Ovary (tissue), 9 donors: ENCODE results near the gene HLA-DOB. TPM values are rescaled to one million over a fixed set of nuclear protein-coding genes. Genes with fewer than 3 reads are reported as not detected.

ENCODE experiments used
- DNase-seq, 5 donors: peaks; one replicate each; pipeline ENCODE4 v3.0.0-alpha.2; 2019 to 2020
- H3K27ac ChIP-seq, 2 donors: fragments of 200-600 bp; one replicate each; pipeline versions ENCODE4 v1.5.1 to v1.8.0; 2019 to 2022
- H3K27me3 ChIP-seq: fragments of 200-600 bp; one replicate; pipeline ENCODE4 v1.8.0; 2022
- H3K36me3 ChIP-seq: fragments of 200-600 bp; sonication (generic); one replicate; pipeline ENCODE4 v1.5.1; 2019
- H3K4me1 ChIP-seq: one replicate; pipeline ENCODE4 v1.8.1; 2013; ENCODE audit warnings: mild to moderate bottlenecking, moderate library complexity; ENCODE audit not compliant: insufficient read depth
- H3K4me3 ChIP-seq: fragments of 200-600 bp; sonication (generic); one replicate; pipeline ENCODE4 v1.5.1; 2017
- H3K9me3 ChIP-seq, 2 donors: fragments of 200-600 bp in 1 of 2; sonication (generic) in 1 of 2; one replicate each; pipeline versions ENCODE4 v1.5.1 to v1.8.1; 2013 to 2019; ENCODE audit warnings: mild to moderate bottlenecking in 1 of 2, moderate library complexity in 1 of 2
- EP300 ChIP-seq: sonication (generic); formaldehyde crosslinking; IDR thresholded peaks from one replicate; pipeline ENCODE4 v1.6.1; 2017; ENCODE audit warnings: antibody characterized with exemption
- POLR2A ChIP-seq: fragments of 450-650 bp; IDR thresholded peaks from one replicate; pipeline ENCODE4 v1.6.1; 2017; ENCODE audit warnings: antibody characterized with exemption, mild to moderate bottlenecking, moderate library complexity
- WGBS, 3 donors: extraction: QIAGEN DNeasy Blood & Tissue Kit in 1 of 3; methylation state at CpG; one replicate each; pipeline versions ENCODE4 v1.1.5 to v1.1.7; 2013 to 2017; 5-methylcytosine and 5-hydroxymethylcytosine counted together
- intact Hi-C, 4 donors: fragments of 100-400 bp; cut with DNase I; formaldehyde crosslinking; loops; one replicate each; pipeline versions ENCODE4 v1.11.0 to v1.15.1; 2022 to 2023
- polyA plus RNA-seq, 2 donors: library from polyadenylated mRNA; stranded (reverse); fragments of 200-250 nt in 1 of 2; fragments of 350-450 nt in 1 of 2; fragmentation: Illumina TruSeq in 1 of 2; extraction: RNeasy Lipid Tissue Mini Kit (QIAGEN cat#74804) in 1 of 2; gene quantifications; one replicate each; pipeline ENCODE4 v1.2.3, GENCODE V29; 2013 to 2014
- total RNA-seq, 7 donors: library from RNA; depleted of rRNA in 2 of 7; stranded (reverse); fragments of >200 nt in 2 of 7; fragmentation: NEBNext Ultra II Directional in 3 of 7; extraction: Animal tissue kit (Norgen Biotek cat#: 25700) in 3 of 7; gene quantifications; one replicate each; pipeline versions ENCODE4 v1.1.0 to v1.2.4, GENCODE V29; 2016 to 2023
- TF ChIP-seq, protein P1 (sequence below), 3 donors: fragments of 450-650 bp in 2 of 3; fragments of 200-600 bp in 1 of 3; IDR thresholded peaks; one replicate each; pipeline versions ENCODE4 v1.5.1 to v1.8.0; 2016 to 2022; ENCODE audit warnings: antibody characterized with exemption in 3 of 3, mild to moderate bottlenecking in 1 of 3
- donor health status: DM: no; HTN: no; CAD: no; lungs with moderate emphysema.
- donor health status: DM: no; HTN: no; CAD: no.
- donor health status: Bipolar disorder and iron deficiency.
- donor health status: DM: yes; HTN: yes; CAD: no.
- donor health status: DM: no; HTN: no; CAD: no.
- donor health status: DM: yes; HTN: yes; CAD: no.

The HLA-DOB gene
- total and polyA plus RNA-seq, 9 donors = 0.24 to 4.6 (median 0.73) TPM; not detected in 1

- Histone ChIP-seq H3K9me3 (no peaks in the 10 kb centered on the region), H3K36me3 (no peaks in the 10 kb centered on the region), H3K27ac (no peak overlapping the region), H3K4me1 (peaks cover 9% of the 10 kb centered on the region), H3K4me3 (no peak overlapping the region), H3K27me3 (no peaks in the 10 kb centered on the region)
- WGBS, 3 donors = 88 to 92% (median 90%) methylated on average over 9 of the region's 9 CpGs
- TF ChIP-seq POLR2A (no peak), EP300 (no peak)
- TF ChIP-seq, protein P1, sequence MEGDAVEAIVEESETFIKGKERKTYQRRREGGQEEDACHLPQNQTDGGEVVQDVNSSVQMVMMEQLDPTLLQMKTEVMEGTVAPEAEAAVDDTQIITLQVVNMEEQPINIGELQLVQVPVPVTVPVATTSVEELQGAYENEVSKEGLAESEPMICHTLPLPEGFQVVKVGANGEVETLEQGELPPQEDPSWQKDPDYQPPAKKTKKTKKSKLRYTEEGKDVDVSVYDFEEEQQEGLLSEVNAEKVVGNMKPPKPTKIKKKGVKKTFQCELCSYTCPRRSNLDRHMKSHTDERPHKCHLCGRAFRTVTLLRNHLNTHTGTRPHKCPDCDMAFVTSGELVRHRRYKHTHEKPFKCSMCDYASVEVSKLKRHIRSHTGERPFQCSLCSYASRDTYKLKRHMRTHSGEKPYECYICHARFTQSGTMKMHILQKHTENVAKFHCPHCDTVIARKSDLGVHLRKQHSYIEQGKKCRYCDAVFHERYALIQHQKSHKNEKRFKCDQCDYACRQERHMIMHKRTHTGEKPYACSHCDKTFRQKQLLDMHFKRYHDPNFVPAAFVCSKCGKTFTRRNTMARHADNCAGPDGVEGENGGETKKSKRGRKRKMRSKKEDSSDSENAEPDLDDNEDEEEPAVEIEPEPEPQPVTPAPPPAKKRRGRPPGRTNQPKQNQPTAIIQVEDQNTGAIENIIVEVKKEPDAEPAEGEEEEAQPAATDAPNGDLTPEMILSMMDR (IDR thresholded peaks at IDR 0.05) = no peak
- no peak for DNase-seq
- intact Hi-C loops = no loop called here
These were observed 23.9 kb upstream of the HLA-DOB start for GRCh38 chr6:32840604-32841246.

DNA sequence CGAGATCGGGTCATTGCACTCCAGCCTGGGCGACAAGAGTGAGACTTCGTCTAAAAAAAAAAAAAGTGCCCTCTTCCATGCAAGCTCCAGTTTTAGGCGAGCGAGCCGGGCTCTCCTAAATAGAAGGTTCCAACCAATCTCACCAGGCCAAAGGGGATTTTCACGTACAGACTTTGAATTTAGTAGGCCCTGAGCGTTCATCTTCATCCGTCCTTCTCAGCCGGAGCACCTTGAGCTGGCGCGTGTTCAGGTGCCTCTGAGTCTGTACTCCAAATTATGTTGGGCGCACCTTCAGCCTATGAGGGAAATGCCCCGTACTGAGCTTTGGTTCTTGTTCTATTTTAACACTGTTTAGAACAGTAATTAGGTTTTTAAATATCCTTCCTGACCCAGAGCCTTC lies 22.6 kb upstream of the HLA-DOB start:
- TF ChIP-seq, protein P1 (IDR thresholded peaks at IDR 0.05) = no peak
- TF ChIP-seq EP300 (no peak), POLR2A (no peak)
- Histone ChIP-seq H3K4me3 (no peak overlapping the region), H3K9me3 (no peaks in the 10 kb centered on the region), H3K36me3 (no peaks in the 10 kb centered on the region), H3K27me3 (no peaks in the 10 kb centered on the region), H3K4me1 (peaks cover 9% of the 10 kb centered on the region), H3K27ac (peak overlapping the region; percentile 20 to 79)
- 85 to 92% (median 88%) methylated on average over 15 of the region's 15 CpGs for WGBS, 3 donors
- intact Hi-C loops = loop anchor here in 2 of 4 donors (2.0 to 5.0 kb wide), 2 partner anchors 13 to 33 kb away; partner anchors contain the start of gene TAP1 (in 1 of the 2)
- no peak for DNase-seq

DNA sequence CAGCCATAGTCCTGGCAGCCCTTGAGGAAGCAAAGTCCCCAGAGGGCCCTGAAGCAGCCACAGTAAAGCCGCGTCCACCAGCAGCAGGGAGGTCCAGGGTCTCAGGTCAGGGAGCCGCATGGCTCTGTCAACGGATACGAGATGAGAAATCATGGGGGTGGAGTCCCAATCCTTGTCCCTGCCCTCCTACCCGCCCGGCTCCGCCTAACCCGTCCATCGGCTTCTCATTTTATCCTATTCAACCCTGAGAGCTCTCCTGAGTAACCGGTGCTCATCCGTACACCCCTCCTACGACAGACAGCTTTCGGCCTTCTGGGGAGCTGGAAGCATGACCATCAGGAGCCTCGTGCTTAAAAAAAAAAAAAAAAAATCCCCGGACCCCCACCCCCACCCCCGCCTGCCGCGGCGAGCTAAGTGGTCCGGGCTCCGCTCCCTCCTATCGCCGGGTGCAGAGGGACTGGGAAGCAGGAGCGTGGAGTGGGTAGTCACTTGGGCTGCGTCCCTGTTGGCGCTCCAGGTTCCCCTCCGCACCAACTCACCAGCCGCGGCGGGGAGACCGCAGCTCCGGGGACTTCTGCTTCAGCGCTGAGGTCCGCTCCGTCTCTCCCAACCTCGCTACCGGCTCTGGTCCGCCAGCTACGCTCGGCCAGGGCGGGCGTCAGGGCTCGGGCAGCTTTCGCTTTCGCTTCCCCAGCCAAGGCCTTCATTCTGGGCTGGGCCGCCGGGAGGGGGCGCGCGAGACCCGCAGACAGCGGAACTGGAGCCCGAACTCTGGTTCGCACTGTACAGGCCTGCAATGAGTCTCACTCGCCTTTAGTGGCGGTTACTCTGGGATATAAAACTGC lies 21.5 kb upstream of the HLA-DOB start, which contains the start of gene TAP2:
TSS of gene TAP2 (minus strand) at position 626 of the 845 bp plus-strand sequence. CDS start at position 120, 506 bp downstream.
- Histone ChIP-seq H3K4me1 (peaks cover 9% of the 10 kb centered on the region), H3K4me3 (peak within 1 kb of the TSS; percentile 92), H3K36me3 (no peaks in the 10 kb centered on the region), H3K9me3 (no peaks in the 10 kb centered on the region), H3K27me3 (no peaks in the 10 kb centered on the region), H3K27ac (peak within 1 kb of the TSS; percentile 79 to 95)
- DNase-seq = peak; percentile 94 to 98 (median 97)
- intact Hi-C loops = loop anchor here in 2 of 4 donors (2.0 to 5.0 kb wide), 2 partner anchors 14 to 34 kb away; partner anchors contain the start of gene TAP1 (in 1 of the 2)
- 0% methylated on average over 46 to 57 of the region's 57 CpGs for WGBS, 3 donors
- TF ChIP-seq EP300 (no peak), POLR2A (peak; percentile 54)
- TF ChIP-seq, protein P1 (IDR thresholded peaks at IDR 0.05) = peak; percentile 95 to 99 (median 98)

- TF ChIP-seq, protein P1 (IDR thresholded peaks at IDR 0.05) = no peak
- TF ChIP-seq EP300 (no peak), POLR2A (no peak)
These were observed 20.9 kb upstream of the HLA-DOB start for GRCh38 chr6:32837651-32838113.

More at GRCh38 chr6:32837651-32838113, 20.9 kb upstream of the HLA-DOB start:
- intact Hi-C loops = loop anchor here in 2 of 4 donors (2.0 to 5.0 kb wide), 2 partner anchors 15 to 35 kb away; partner anchors contain the start of gene TAP1 (in 1 of the 2)
- peaks cover 7% of the 10 kb centered on the region for H3K4me1 ChIP-seq
- H3K9me3 ChIP-seq = no peaks in the 10 kb centered on the region
- peak overlapping the region; percentile 92 for H3K4me3 ChIP-seq
- 11 to 23% (median 12%) methylated on average over 12 of the region's 12 CpGs for WGBS, 3 donors
- H3K36me3 ChIP-seq = no peaks in the 10 kb centered on the region
- no peaks in the 10 kb centered on the region for H3K27me3 ChIP-seq
- no peak for DNase-seq
- H3K27ac ChIP-seq = peak overlapping the region; percentile 79 to 95
